Heart right ventricle (tissue), 16 donors: ENCODE results near the gene CSTPP1. TPM values are rescaled to one million over a fixed set of nuclear protein-coding genes. Genes with fewer than 3 reads are reported as not detected.

Source experiments
- ATAC-seq, 8 donors: fragments of 200-7000 bp; cut with Tn5 transposase; one replicate each; pipeline ENCODE4 v1.9.1; 2020; ENCODE audit warnings: mild to moderate bottlenecking in 8 of 8, moderate library complexity in 8 of 8, moderate number of reproducible peaks in 1 of 8
- DNase-seq, 2 donors: peaks; one replicate each; pipeline ENCODE4 v3.0.0-alpha.2; 2020
- H3K27ac ChIP-seq, 10 donors: fragments of 200-600 bp; sonication (generic) in 2 of 10; one replicate each; pipeline versions ENCODE4 v1.5.0 to v1.8.0; 2020 to 2022; ENCODE audit warnings: mild to moderate bottlenecking in 3 of 10
- H3K27me3 ChIP-seq, 7 donors: fragments of 200-600 bp; one replicate each; pipeline ENCODE4 v1.8.0; 2021 to 2022; ENCODE audit warnings: mild to moderate bottlenecking in 2 of 7
- H3K36me3 ChIP-seq, 9 donors: fragments of 200-600 bp; sonication (generic) in 1 of 9; one replicate each; pipeline versions ENCODE4 v1.5.0 to v1.8.0; 2020 to 2022; ENCODE audit warnings: mild to moderate bottlenecking in 2 of 9
- H3K4me1 ChIP-seq, 9 donors: fragments of 200-600 bp; sonication (generic) in 1 of 9; one replicate each; pipeline versions ENCODE4 v1.5.0 to v1.8.0; 2020 to 2022; ENCODE audit warnings: mild to moderate bottlenecking in 4 of 9
- H3K4me3 ChIP-seq, 10 donors: fragments of 200-600 bp; sonication (generic) in 2 of 10; one replicate each; pipeline versions ENCODE4 v1.5.0 to v1.8.0; 2020 to 2022; ENCODE audit warnings: mild to moderate bottlenecking in 7 of 10, moderate library complexity in 2 of 10
- H3K9me3 ChIP-seq, 11 donors: fragments of 200-600 bp in 10 of 11; sonication (generic) in 2 of 11; one replicate each; pipeline versions ENCODE4 v1.5.0 to v1.8.0; 2013 to 2022; ENCODE audit warnings: mild to moderate bottlenecking in 2 of 11, control low read depth in 1 of 11, moderate library complexity in 1 of 11
- WGBS, 2 donors: extraction: QIAGEN DNeasy Blood & Tissue Kit; methylation state at CpG; one replicate each; pipeline ENCODE4 v1.1.7; 2013; ENCODE audit warnings: inconsistent platforms in 1 of 2; 5-methylcytosine and 5-hydroxymethylcytosine counted together
- intact Hi-C, 10 donors: fragments of 100-400 bp; cut with DNase I; formaldehyde crosslinking; loops; one replicate each; pipeline versions ENCODE4 v1.11.1 to v1.14.2; 2022
- polyA plus RNA-seq, 2 donors: library from polyadenylated mRNA; stranded (reverse); fragments of 200-250 nt; gene quantifications; one replicate each; pipeline ENCODE4 v1.2.3, GENCODE V29; 2013
- total RNA-seq, 10 donors: library from RNA; stranded (reverse); fragmentation: NEBNext Ultra II Directional in 3 of 10; extraction: Animal tissue kit (Norgen Biotek cat#: 25700) in 3 of 10; gene quantifications; one replicate each; pipeline versions ENCODE4 v1.2.1 to v1.2.4, GENCODE V29; 2021 to 2023
- TF ChIP-seq, protein P1 (sequence below), 9 donors: fragments of 200-600 bp; sonication (generic) in 2 of 9; IDR thresholded peaks; one replicate each; pipeline versions ENCODE4 v1.5.0 to v1.8.0; 2021 to 2022; ENCODE audit warnings: antibody characterized with exemption in 9 of 9, mild to moderate bottlenecking in 5 of 9, moderate library complexity in 1 of 9
- donor health status: Arrhythmogenic right ventricular cardiomyopathy.
- donor health status: ischemic (EF 13 %, LVEDD 7.1; RV severe dilation, severe dysfunction).
- donor health status: healthy with polysubstance abuse.
- donor health status: DM: no; HTN: yes; CAD: no.
- donor health status: DM: no; HTN: no; CAD: no.
- donor health status: ischemic (EF 25% LVEDD 6.9; RV normal size, moderate dysfunction).
- donor health status: ischemic (EF 25% LVEDD 5.7; RV mildly dilated, moderate dysfunction).
- donor health status: healthy.
- donor health status: DM: yes; HTN: yes; CAD: no.
- donor health status: Ischemic cardiomyopathy.
- donor health status: ischemic (EF 35%, LVEDD 5.7; RV mildly dilated, moderate dysfunction).
- donor health status: nonischemic (EF 11% LVEDD 7.7; RV severe dilation, severe dysfunction).
- donor health status: DM: yes; HTN: yes; CAD: no.
- donor health status: PGD.
- donor health status: ischemic (EF 29% LVEDD 5.4; RV normal size, mild dysfunction).
- donor health status: nonischemic (EF 23%, LVEDD 6.1; RV moderate dilation, normal function).

CSTPP1 gene
- total and polyA plus RNA-seq, 12 donors: 10.2 to 26.7 (median 16.7) TPM

DNA sequence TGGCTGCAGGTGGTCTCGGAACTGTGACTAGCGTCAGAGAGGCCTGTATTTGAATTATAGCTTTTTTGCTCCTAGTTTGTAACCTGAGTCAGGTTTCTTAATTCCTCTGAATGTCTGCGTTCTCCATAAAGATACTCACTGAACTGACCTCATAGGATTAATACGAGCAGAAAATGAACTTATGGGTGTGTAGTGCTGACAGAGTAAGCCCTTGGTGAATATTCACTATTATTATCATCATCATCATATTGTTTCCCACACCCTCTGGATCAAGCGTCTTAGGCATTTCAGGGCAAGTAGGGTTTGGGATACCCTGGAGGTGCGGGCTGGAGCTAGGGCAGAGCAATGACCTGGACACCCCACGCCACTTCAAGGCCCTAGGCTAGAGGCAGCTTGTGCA, 211.1 kb downstream of the CSTPP1 start:
- intact Hi-C loops: no loop called here
- 96 to 97% methylated on average over 7 of the region's 7 CpGs for WGBS, 2 donors
- H3K27ac ChIP-seq: no peak overlapping the region

DNA sequence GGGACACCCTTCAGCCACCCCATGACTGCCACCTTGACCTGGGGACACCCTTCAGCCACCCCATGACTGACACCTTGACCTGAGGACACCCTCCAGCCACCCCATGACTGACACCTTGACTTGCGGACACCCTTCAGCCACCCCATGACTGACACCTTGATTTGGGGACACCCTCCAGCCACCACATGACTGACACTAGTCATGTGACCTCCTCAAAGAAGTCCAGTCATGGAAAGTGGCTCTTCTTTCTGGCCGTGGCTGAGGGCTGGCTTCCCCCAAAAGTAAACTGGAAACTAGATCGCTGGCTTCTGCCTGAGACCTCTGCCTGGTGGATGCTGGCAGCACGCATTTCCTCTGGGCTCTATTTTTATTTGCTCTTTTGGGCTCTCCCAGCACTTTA, 211.7 kb downstream of the CSTPP1 start:
- no peak overlapping the region for H3K4me3 ChIP-seq
- peaks cover under 1 to 33% (median 16%) of the 10 kb centered on the region in 9 donors for H3K4me1 ChIP-seq
- H3K27me3 ChIP-seq: no peaks in the 10 kb centered on the region
- intact Hi-C loops: no loop called here
- no peak for ATAC-seq
- H3K9me3 ChIP-seq: no peaks in the 10 kb centered on the region
- WGBS, 2 donors: 85% methylated on average over 4 of the region's 4 CpGs
- no peak for DNase-seq
- no peak overlapping the region for H3K27ac ChIP-seq
- H3K36me3 ChIP-seq: no peaks in the 10 kb centered on the region
- TF ChIP-seq, protein P1, sequence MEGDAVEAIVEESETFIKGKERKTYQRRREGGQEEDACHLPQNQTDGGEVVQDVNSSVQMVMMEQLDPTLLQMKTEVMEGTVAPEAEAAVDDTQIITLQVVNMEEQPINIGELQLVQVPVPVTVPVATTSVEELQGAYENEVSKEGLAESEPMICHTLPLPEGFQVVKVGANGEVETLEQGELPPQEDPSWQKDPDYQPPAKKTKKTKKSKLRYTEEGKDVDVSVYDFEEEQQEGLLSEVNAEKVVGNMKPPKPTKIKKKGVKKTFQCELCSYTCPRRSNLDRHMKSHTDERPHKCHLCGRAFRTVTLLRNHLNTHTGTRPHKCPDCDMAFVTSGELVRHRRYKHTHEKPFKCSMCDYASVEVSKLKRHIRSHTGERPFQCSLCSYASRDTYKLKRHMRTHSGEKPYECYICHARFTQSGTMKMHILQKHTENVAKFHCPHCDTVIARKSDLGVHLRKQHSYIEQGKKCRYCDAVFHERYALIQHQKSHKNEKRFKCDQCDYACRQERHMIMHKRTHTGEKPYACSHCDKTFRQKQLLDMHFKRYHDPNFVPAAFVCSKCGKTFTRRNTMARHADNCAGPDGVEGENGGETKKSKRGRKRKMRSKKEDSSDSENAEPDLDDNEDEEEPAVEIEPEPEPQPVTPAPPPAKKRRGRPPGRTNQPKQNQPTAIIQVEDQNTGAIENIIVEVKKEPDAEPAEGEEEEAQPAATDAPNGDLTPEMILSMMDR (IDR thresholded peaks at IDR 0.05): no peak

More for the DNA sequence above, 211.1 kb downstream of the CSTPP1 start:
- no peak for ATAC-seq
- Histone ChIP-seq H3K27me3 (no peaks in the 10 kb centered on the region), H3K4me3 (no peak overlapping the region), H3K4me1 (peaks cover 0 to 33% (median 16%) of the 10 kb centered on the region in 9 donors), H3K36me3 (no peaks in the 10 kb centered on the region), H3K9me3 (no peaks in the 10 kb centered on the region)
- TF ChIP-seq, protein P1 (IDR thresholded peaks at IDR 0.05): no peak
- DNase-seq: no peak

DNA sequence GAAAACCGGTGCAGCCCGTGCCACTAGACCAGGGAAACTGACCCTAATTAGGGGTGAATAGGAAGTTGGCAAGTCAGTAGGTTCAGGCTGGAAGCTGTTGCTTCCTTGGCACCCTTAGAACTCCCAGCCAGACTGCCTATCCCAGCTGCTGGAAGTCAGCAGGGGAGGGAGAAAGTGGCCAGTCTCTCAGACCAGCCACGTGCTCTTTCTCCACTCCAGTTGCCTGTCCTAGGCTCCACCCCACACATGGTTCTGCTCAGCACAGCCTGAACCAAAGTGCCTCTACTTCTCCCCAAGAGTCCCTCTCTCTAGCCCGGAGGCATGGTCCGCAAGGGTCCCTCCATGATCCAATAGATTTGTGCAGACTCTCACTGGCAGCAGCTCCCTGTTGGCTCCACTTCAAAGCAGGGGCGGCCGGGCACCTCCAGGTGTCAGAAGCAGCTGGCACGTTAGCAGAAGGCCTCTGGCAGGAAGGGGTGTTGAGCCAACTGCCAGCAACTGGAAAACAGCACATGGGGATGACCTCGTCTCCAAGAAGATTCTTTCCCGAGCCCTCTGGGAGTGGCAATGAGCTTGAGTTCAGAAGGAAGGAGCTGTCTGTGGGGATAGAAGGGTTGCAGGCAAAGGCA, 212.5 kb downstream of the CSTPP1 start:
- peak; percentile 54 to 75 (median 65) for ATAC-seq
- TF ChIP-seq, protein P1 (IDR thresholded peaks at IDR 0.05): no peak

GRCh38 chr11:47149782-47150181, 213.2 kb downstream of the CSTPP1 start:
- peak overlapping the region in 1 of 10 donors; percentile 15 for H3K27ac ChIP-seq
- intact Hi-C loops: loop anchor here in 3 of 10 donors (5.0 kb wide), 3 partner anchors 212 to 257 kb away; partner anchors contain the start of gene CSTPP1 (in 1 of the 3)
- peaks cover 4 to 34% (median 18%) of the 10 kb centered on the region in 9 donors for H3K4me1 ChIP-seq
- 50 to 60% methylated on average over 2 of the region's 2 CpGs for WGBS, 2 donors
- peak in 1 of 2 donors; percentile 30 for DNase-seq
- no peak for ATAC-seq
- no peaks in the 10 kb centered on the region for H3K27me3 ChIP-seq
- TF ChIP-seq, protein P1 (IDR thresholded peaks at IDR 0.05): no peak
- no peaks in the 10 kb centered on the region for H3K36me3 ChIP-seq
- no peak overlapping the region for H3K4me3 ChIP-seq
- H3K9me3 ChIP-seq: no peaks in the 10 kb centered on the region

More for the DNA sequence above, 212.5 kb downstream of the CSTPP1 start:
- peaks cover 4 to 34% (median 18%) of the 10 kb centered on the region in 9 donors for H3K4me1 ChIP-seq
- no peaks in the 10 kb centered on the region for H3K9me3 ChIP-seq
- no peak overlapping the region for H3K4me3 ChIP-seq
- no peak for DNase-seq
- no peaks in the 10 kb centered on the region for H3K36me3 ChIP-seq
- intact Hi-C loops: no loop called here
- WGBS, 2 donors: 48 to 54% methylated on average over 10 of the region's 10 CpGs
- H3K27me3 ChIP-seq: no peaks in the 10 kb centered on the region
- H3K27ac ChIP-seq: peak overlapping the region in 2 of 10 donors; percentile 4 to 15
